WI38 (cell line): Measurements from ENCODE around the gene DEFB123.

Experiments used
- H3K4me3 ChIP-seq: 2 replicates; pipeline ENCODE4 v1.5.1; 2011; ENCODE audit warnings: low read depth, mild to moderate bottlenecking, control low read depth, low read length
- TF ChIP-seq, protein P1 (sequence below): IDR thresholded peaks from 2 replicates; pipeline ENCODE4 v1.5.1; 2012; ENCODE audit warnings: low read depth, mild to moderate bottlenecking, control low read depth, low read length

DEFB123 gene

GRCh38 chr20:31488115-31488514 lies 47.7 kb downstream of the DEFB123 start:
- TF ChIP-seq, protein P1, sequence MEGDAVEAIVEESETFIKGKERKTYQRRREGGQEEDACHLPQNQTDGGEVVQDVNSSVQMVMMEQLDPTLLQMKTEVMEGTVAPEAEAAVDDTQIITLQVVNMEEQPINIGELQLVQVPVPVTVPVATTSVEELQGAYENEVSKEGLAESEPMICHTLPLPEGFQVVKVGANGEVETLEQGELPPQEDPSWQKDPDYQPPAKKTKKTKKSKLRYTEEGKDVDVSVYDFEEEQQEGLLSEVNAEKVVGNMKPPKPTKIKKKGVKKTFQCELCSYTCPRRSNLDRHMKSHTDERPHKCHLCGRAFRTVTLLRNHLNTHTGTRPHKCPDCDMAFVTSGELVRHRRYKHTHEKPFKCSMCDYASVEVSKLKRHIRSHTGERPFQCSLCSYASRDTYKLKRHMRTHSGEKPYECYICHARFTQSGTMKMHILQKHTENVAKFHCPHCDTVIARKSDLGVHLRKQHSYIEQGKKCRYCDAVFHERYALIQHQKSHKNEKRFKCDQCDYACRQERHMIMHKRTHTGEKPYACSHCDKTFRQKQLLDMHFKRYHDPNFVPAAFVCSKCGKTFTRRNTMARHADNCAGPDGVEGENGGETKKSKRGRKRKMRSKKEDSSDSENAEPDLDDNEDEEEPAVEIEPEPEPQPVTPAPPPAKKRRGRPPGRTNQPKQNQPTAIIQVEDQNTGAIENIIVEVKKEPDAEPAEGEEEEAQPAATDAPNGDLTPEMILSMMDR: no peak
- no peak overlapping the region for H3K4me3 ChIP-seq

- no peak overlapping the region for H3K4me3 ChIP-seq
- TF ChIP-seq, protein P1: no peak
These were observed 48.7 kb downstream of the DEFB123 start for GRCh38 chr20:31489152-31489551.

DNA sequence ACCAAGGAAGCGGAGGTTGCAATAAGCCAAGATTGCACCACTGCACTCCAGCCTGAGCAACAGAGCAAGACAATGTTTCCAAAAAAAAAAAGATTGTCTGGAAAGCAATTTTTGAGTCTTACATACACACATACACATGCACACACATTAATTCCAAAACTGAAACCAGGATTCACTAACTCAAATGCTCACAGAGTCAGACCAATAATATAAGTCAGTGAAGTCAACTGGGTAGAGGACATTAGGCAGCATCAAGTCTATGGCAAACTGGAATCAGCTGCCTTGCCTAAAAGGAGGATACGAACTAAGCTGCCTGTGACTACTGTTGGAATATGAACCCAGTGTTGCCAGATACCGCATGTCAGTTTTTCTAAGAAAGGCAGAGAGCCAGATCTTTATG lies 50.3 kb downstream of the DEFB123 start:
- TF ChIP-seq, protein P1: no peak

DNA sequence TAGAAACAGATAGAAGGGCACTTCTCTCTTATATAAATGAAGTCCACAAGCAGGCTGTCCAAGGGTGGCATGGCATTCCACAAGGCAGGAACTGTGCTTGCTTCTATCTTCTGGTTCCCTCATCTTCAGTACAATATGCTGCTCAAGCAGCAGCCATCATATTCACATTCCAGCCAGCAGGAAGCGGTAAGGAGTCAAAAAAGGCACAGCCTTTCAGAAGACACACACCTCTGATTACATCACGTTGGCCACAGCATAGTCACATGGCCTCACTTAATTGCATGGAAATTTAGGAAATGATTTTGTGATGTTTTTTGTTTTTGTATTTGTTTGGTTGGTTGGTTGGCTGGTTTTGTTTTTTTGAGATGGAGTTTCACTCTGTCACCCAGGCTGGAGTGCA lies 53.7 kb downstream of the DEFB123 start:
- no peak overlapping the region for H3K4me3 ChIP-seq
- TF ChIP-seq, protein P1: peak; percentile 65

More for the DNA sequence above, 50.3 kb downstream of the DEFB123 start:
- no peak overlapping the region for H3K4me3 ChIP-seq

DNA sequence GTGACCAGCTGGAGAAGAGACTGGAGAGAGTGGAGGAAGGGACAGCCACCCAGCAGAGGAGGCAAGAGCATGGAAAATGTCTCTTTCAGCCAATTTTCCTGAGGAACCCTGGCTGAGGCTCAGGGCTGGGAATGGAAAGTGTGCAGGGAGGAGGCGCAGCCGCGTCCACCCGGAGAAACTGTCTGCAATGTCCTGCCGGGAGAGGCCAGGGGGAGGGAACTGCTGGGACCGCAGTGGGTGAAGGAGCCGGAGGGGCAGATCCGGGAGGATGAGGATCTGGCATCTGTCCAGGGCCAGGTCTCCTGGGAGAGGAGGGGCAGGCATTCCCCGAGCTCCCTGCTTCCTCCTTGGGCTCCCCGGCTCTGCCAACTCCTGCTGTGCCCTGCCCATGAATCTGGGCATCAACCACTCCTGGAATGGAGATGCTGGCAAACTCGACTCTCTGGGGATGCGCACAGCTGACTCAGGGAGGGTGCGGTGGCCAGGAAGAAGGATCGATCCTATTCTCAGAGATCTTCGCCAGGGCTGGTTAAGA lies 56.4 kb downstream of the DEFB123 start:
- H3K4me3 ChIP-seq: no peak overlapping the region
- TF ChIP-seq, protein P1: no peak

DNA sequence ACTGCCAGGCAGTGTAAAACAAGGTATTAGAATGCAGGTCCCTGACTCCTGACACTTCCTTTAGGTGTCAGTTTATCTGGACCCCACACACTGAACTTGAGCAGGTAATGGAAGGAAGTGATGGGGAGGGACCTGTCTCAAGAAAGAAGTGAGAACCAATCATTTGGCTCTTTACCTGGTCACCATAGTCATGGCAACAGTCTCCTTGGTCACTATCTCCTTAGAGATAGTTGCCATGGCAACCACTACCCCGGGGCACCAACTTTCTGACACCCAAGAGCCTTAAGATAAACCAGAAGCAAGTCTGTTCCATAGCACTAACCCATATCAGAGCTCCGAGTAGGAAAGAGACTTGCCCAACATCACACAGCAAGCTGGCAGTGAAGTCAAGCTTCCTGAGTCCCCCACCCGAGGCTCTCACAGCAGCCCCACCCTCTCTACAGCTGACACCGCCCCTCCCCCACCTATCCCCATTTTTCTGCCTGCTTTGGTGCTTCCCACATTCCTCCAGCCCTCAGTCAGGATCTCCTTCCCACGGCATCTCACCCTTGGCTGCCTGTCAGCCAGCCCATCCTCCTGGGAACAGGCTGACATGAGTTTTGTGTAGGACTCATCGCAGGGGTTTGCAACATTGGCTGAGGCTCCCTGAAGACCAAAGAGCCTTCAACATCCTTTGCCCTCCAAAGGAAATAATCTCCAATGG lies 57.6 kb downstream of the DEFB123 start:
- TF ChIP-seq, protein P1: no peak
- H3K4me3 ChIP-seq: no peak overlapping the region
